Panc1 (cell line): ENCODE measurements around the gene NPAS3. TPM values are rescaled to one million over a fixed set of nuclear protein-coding genes. Genes with fewer than 3 reads are reported as not detected.

Experiments
- ATAC-seq: fragments of 200-7000 bp; cut with Tn5 transposase; 2 replicates; pipeline ENCODE4 v1.9.1; 2020; ENCODE audit warnings: mild to moderate bottlenecking, moderate library complexity
- BruUV-seq: library from RNA; stranded (reverse); fragments of 400-500 nt; replicated peaks from 2 replicates; lab custom pipeline; 2021; lab: Mats Ljungman, UMichigan
- CTCF ChIA-PET: fragments of 300-600 bp; sonication (Branson Sonifier 250); formaldehyde crosslinking; loops from one replicate; lab custom pipeline; 2022; ENCODE audit warnings: antibody characterized with exemption; lab: Charles Lee
- POLR2A ChIA-PET: fragments of 300-600 bp; sonication (Branson Sonifier 250); formaldehyde crosslinking; loops from one replicate; lab custom pipeline; 2022; ENCODE audit warnings: antibody characterized with exemption; lab: Charles Lee
- DNase-seq: peaks from one replicate; pipeline ENCODE4 v3.0.0-alpha.2; 2010; ENCODE audit warnings: low read depth, low spot score
- H3K27ac ChIP-seq: 2 replicates; pipeline ENCODE4 v1.5.1; 2011; ENCODE audit warnings: mild to moderate bottlenecking, low read length, inconsistent platforms
- H3K27me3 ChIP-seq: fragments of 200-500 bp; sonication (Bioruptor generic); 2 replicates; pipeline ENCODE4 v1.6.0; 2014; ENCODE audit warnings: low read length, inconsistent platforms; ENCODE audit not compliant: control insufficient read depth, insufficient read depth
- H3K36me3 ChIP-seq: fragments of 200-500 bp; sonication (Bioruptor generic); 2 replicates; pipeline ENCODE4 v1.5.1; 2014; ENCODE audit warnings: inconsistent platforms, mild to moderate bottlenecking, low read length, moderate library complexity; ENCODE audit not compliant: control insufficient read depth, insufficient read depth
- H3K4me1 ChIP-seq: 2 replicates; pipeline ENCODE4 v1.5.1; 2011; ENCODE audit warnings: inconsistent platforms, mild to moderate bottlenecking, low read length, moderate library complexity; ENCODE audit not compliant: control insufficient read depth, insufficient read depth
- H3K4me3 ChIP-seq, 2 experiments: 2 replicates each; pipeline ENCODE4 v1.5.1; 2011 to 2012; ENCODE audit warnings: low read depth in 2 of 2, low read length in 2 of 2, mild to moderate bottlenecking in 2 of 2, inconsistent platforms in 1 of 2, moderate library complexity in 1 of 2
- H3K9me3 ChIP-seq: fragments of 200-500 bp; sonication (Bioruptor generic); 2 replicates; pipeline ENCODE4 v1.5.1; 2014; ENCODE audit warnings: low read depth, mild to moderate bottlenecking, inconsistent platforms, low read length, moderate library complexity; ENCODE audit not compliant: control insufficient read depth, insufficient read depth
- POLR2AphosphoS5 ChIP-seq: IDR thresholded peaks from 2 replicates; pipeline ENCODE4 v1.6.1; 2012; ENCODE audit warnings: mild to moderate bottlenecking, low read depth, low read length, moderate library complexity
- SIN3A ChIP-seq: IDR thresholded peaks from 2 replicates; pipeline ENCODE4 v1.6.1; 2012; ENCODE audit warnings: low read depth, mild to moderate bottlenecking, low read length, moderate library complexity, borderline replicate concordance; ENCODE audit not compliant: insufficient read depth
- TCF7L2 ChIP-seq: IDR thresholded peaks from 2 replicates; pipeline ENCODE4 v1.6.1; 2011; ENCODE audit warnings: mild to moderate bottlenecking, low read depth, low read length, inconsistent platforms
- in situ Hi-C: cut with HindIII; loops from 2 replicates; pipeline ENCODE4 v1.10.0; 2016; ENCODE audit warnings: low sequenced_read_pairs, low pct_unique_long_range_greater_than_20kb
- intact Hi-C: fragments of 100-400 bp; cut with micrococcal nuclease; formaldehyde crosslinking; loops from one replicate; pipeline ENCODE4 v1.10.0; 2022; ENCODE audit not compliant: unreplicated experiment
- total RNA-seq: library from RNA; stranded (reverse); gene quantifications from one replicate; pipeline ENCODE4 v1.2.1, GENCODE V29; 2021; ENCODE audit not compliant: unreplicated experiment
- TF ChIP-seq, protein P1 (sequence below): fragments of 450-650 bp; IDR thresholded peaks from 2 replicates; pipeline ENCODE4 v1.5.1; 2017; ENCODE audit warnings: mild to moderate bottlenecking
- TF ChIP-seq, protein P2 (sequence below), 2 experiments: IDR thresholded peaks; 2 replicates each; pipeline ENCODE4 v1.6.1; 2011 to 2012; ENCODE audit warnings: low read depth in 2 of 2, control low read depth in 1 of 2, low read length in 1 of 2, mild to moderate bottlenecking in 1 of 2, moderate library complexity in 1 of 2; ENCODE audit not compliant: insufficient read depth in 1 of 2

NPAS3 gene
- total RNA-seq, 1 experiment from 2014 or later, result 0.23 TPM

- H3K36me3 ChIP-seq, result no peaks in the 10 kb centered on the region
- TF ChIP-seq SIN3A (no peak), POLR2AphosphoS5 (no peak), TCF7L2 (no peak)
- TF ChIP-seq, protein P1, sequence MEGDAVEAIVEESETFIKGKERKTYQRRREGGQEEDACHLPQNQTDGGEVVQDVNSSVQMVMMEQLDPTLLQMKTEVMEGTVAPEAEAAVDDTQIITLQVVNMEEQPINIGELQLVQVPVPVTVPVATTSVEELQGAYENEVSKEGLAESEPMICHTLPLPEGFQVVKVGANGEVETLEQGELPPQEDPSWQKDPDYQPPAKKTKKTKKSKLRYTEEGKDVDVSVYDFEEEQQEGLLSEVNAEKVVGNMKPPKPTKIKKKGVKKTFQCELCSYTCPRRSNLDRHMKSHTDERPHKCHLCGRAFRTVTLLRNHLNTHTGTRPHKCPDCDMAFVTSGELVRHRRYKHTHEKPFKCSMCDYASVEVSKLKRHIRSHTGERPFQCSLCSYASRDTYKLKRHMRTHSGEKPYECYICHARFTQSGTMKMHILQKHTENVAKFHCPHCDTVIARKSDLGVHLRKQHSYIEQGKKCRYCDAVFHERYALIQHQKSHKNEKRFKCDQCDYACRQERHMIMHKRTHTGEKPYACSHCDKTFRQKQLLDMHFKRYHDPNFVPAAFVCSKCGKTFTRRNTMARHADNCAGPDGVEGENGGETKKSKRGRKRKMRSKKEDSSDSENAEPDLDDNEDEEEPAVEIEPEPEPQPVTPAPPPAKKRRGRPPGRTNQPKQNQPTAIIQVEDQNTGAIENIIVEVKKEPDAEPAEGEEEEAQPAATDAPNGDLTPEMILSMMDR, result no peak
- TF ChIP-seq, protein P2, sequence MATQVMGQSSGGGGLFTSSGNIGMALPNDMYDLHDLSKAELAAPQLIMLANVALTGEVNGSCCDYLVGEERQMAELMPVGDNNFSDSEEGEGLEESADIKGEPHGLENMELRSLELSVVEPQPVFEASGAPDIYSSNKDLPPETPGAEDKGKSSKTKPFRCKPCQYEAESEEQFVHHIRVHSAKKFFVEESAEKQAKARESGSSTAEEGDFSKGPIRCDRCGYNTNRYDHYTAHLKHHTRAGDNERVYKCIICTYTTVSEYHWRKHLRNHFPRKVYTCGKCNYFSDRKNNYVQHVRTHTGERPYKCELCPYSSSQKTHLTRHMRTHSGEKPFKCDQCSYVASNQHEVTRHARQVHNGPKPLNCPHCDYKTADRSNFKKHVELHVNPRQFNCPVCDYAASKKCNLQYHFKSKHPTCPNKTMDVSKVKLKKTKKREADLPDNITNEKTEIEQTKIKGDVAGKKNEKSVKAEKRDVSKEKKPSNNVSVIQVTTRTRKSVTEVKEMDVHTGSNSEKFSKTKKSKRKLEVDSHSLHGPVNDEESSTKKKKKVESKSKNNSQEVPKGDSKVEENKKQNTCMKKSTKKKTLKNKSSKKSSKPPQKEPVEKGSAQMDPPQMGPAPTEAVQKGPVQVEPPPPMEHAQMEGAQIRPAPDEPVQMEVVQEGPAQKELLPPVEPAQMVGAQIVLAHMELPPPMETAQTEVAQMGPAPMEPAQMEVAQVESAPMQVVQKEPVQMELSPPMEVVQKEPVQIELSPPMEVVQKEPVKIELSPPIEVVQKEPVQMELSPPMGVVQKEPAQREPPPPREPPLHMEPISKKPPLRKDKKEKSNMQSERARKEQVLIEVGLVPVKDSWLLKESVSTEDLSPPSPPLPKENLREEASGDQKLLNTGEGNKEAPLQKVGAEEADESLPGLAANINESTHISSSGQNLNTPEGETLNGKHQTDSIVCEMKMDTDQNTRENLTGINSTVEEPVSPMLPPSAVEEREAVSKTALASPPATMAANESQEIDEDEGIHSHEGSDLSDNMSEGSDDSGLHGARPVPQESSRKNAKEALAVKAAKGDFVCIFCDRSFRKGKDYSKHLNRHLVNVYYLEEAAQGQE (IDR thresholded peaks at IDR 0.05; ENCODE audit: insufficient read depth in 1 of 2, low read depth in 2 of 2, low read length in 1 of 2), result no peak
- POLR2A ChIA-PET, result no interaction called here
- H3K4me1 ChIP-seq, result no peaks in the 10 kb centered on the region
- CTCF ChIA-PET, result no interaction called here
- H3K27me3 ChIP-seq, result no peaks in the 10 kb centered on the region
- BruUV-seq, result no TSS peak
- in situ Hi-C loops, result no loop called here
- H3K27ac ChIP-seq, result no peak overlapping the region
- H3K9me3 ChIP-seq, result no peaks in the 10 kb centered on the region
- no peak for DNase-seq
- intact Hi-C loops, result no loop called here
- no peak for ATAC-seq
- H3K4me3 ChIP-seq, result no peak overlapping the region
These were observed 352.9 kb downstream of the NPAS3 start for GRCh38 chr14:33291529-33292104.

DNA sequence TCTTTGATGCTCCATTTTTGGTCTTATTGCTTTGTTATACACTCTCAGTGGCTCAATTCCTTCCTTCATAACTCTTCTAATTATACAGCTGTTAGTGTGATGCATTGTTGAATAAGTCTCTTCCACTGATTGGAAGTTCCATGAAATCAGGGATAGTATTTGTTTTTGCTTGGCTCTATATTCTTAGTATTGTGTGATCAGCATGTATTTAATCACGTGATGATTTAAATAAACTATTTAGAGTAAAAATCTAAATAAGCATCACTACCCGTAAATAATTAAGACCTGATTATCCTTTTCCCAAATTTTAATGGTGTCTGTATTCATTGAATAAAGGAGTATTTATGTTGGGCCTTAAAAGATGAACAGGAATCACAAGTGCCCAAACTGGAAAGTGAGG is 355.7 kb downstream of the NPAS3 start:
- BruUV-seq, result no TSS peak
- Histone ChIP-seq H3K4me3 (no peak overlapping the region), H3K27me3 (no peaks in the 10 kb centered on the region), H3K36me3 (no peaks in the 10 kb centered on the region), H3K4me1 (no peaks in the 10 kb centered on the region), H3K27ac (no peak overlapping the region), H3K9me3 (no peaks in the 10 kb centered on the region)
- ChIA-PET POLR2A (no interaction called here), CTCF (interaction anchor here (0.7 kb wide), 1 partner anchor 35 kb away, joined by 3 read pairs; no protein-coding TSS in a partner anchor)
- DNase-seq (no peak), ATAC-seq (no peak)
- in situ Hi-C loops (no loop called here), intact Hi-C loops (no loop called here)
- TF ChIP-seq TCF7L2, result no peak
- TF ChIP-seq, protein P1, result no peak
- TF ChIP-seq POLR2AphosphoS5, result no peak
- TF ChIP-seq SIN3A, result no peak
- TF ChIP-seq, protein P2 (IDR thresholded peaks at IDR 0.05; ENCODE audit: insufficient read depth in 1 of 2, low read depth in 2 of 2, low read length in 1 of 2), result no peak
